ENCODE measurements around the gene HEXIM1. TPM values are rescaled to one million over a fixed set of nuclear protein-coding genes. Genes with fewer than 3 reads are reported as not detected.

The HEXIM1 gene
- total RNA-seq, 1 experiment from 2014 or later: 29.6 TPM

- TF ChIP-seq MLX (CRISPR knock-in tag; IDR thresholded peaks at IDR 0.05) (no peak), NR1H2 (CRISPR knock-in tag; IDR thresholded peaks at IDR 0.05) (no peak), CDX4 (CRISPR knock-in tag; IDR thresholded peaks at IDR 0.05; ENCODE audit: borderline replicate concordance) (no peak), FOXK1 (CRISPR knock-in tag; IDR thresholded peaks at IDR 0.05) (no peak), USF1 (CRISPR knock-in tag; IDR thresholded peaks at IDR 0.05) (no peak), GRHL2 (CRISPR knock-in tag; IDR thresholded peaks at IDR 0.05; ENCODE audit: insufficient replicate concordance, severe bottlenecking) (no peak), FOXP1 (CRISPR knock-in tag; IDR thresholded peaks at IDR 0.05; ENCODE audit: borderline replicate concordance) (no peak), RELA (CRISPR knock-in tag; IDR thresholded peaks at IDR 0.05; ENCODE audit: borderline replicate concordance) (no peak), SP1 (CRISPR knock-in tag; conservative IDR thresholded peaks at IDR 0.05) (no peak), E2F1 (CRISPR knock-in tag; IDR thresholded peaks at IDR 0.05) (no peak), GTF2I (CRISPR knock-in tag; conservative IDR thresholded peaks at IDR 0.05) (peak; percentile 88), ZNF671 (CRISPR knock-in tag; IDR thresholded peaks at IDR 0.05) (no peak), ZBTB43 (CRISPR knock-in tag; IDR thresholded peaks at IDR 0.05) (no peak), CTCF (IDR thresholded peaks at IDR 0.05) (peak; percentile 94), EMX1 (CRISPR knock-in tag; IDR thresholded peaks at IDR 0.05) (no peak), JAZF1 (CRISPR knock-in tag; IDR thresholded peaks at IDR 0.05) (no peak), NR2C2 (CRISPR knock-in tag; IDR thresholded peaks at IDR 0.05) (no peak), E2F5 (CRISPR knock-in tag; IDR thresholded peaks at IDR 0.05) (no peak)
Observed at GRCh38 chr17:45131616-45132319, 16.5 kb upstream of the HEXIM1 start (continued).

GRCh38 chr17:45132320-45132571 is 16.0 kb upstream of the HEXIM1 start, which contains the start of gene PLCD3:
Gene PLCD3, minus strand, starts transcription at chr17:45132515. Its CDS starts 105 bp downstream, at chr17:45132410.
- H3K27me3 Mint-ChIP-seq (ENCODE audit: low read depth): no peaks in the 10 kb centered on the region; the same call in 1 of the 2 replicates
- no peaks in the 10 kb centered on the region for H3K36me3 Mint-ChIP-seq
- peak; percentile 68 for DNase-seq (ENCODE audit: low spot score)
- no peak for TF ChIP-seq SP1 (CRISPR knock-in tag; conservative IDR thresholded peaks at IDR 0.05)
- no peak for TF ChIP-seq ZNF263 (CRISPR knock-in tag; IDR thresholded peaks at IDR 0.05; ENCODE audit: low read depth)
- 0 out of 2 replicates have a peak, but pooled peaks have one; percentile 1 for TF ChIP-seq ZNF423 (CRISPR knock-in tag; IDR thresholded peaks at IDR 0.05)
- TF ChIP-seq ZNF281 (CRISPR knock-in tag; IDR thresholded peaks at IDR 0.05): no peak
- no peak for TF ChIP-seq ETV6 (CRISPR knock-in tag; IDR thresholded peaks at IDR 0.05)
- H3K9me3 Mint-ChIP-seq: no peaks in the 10 kb centered on the region
- ChIA-PET CTCF (interaction anchor here (0.7 to 7.6 kb wide), 9 partner anchors 12 to 211 kb away, joined by 3 to 531 read pairs (median 7); partner anchors contain the start of genes C1QL1 and HEXIM1), POLR2A (interaction anchor here (1.0 kb wide), 1 partner anchor 16 kb away, joined by 3 read pairs; the partner anchor contains the start of gene HEXIM1)
- H3K4me3 Mint-ChIP-seq: peak within 1 kb of the TSS; percentile 81
- H3K27ac Mint-ChIP-seq: 0 out of 2 replicates have a peak within 1 kb of the TSS, but pooled peaks have one; percentile 57
- no peak for ATAC-seq
- H3K4me1 Mint-ChIP-seq: peaks cover 23% of the 10 kb centered on the region
